Esophagus muscularis mucosa (tissue), 4 donors: ENCODE measurements around the gene SIGLEC8. TPM values are rescaled to one million over a fixed set of nuclear protein-coding genes. Genes with fewer than 3 reads are reported as not detected.

Experiments
- DNase-seq: peaks from one replicate; pipeline ENCODE4 v3.0.0-alpha.2; 2017; ENCODE audit errors: extremely low spot score
- H3K27ac ChIP-seq, 4 donors: fragments of 200-600 bp; sonication (generic); replicated peaks in 1 of 4; 1 replicate in 3 of 4; 2 replicates in 1 of 4; pipeline ENCODE4 v1.5.1; 2016 to 2019; ENCODE audit warnings: mild to moderate bottlenecking in 1 of 4
- H3K27me3 ChIP-seq, 4 donors: fragments of 200-600 bp; sonication (generic); one replicate each; pipeline versions ENCODE4 v1.5.1 to v1.6.0; 2016 to 2019
- H3K36me3 ChIP-seq, 4 donors: fragments of 200-600 bp; sonication (generic); one replicate each; pipeline ENCODE4 v1.5.1; 2016 to 2019
- H3K4me1 ChIP-seq, 4 donors: fragments of 200-600 bp; sonication (generic); one replicate each; pipeline ENCODE4 v1.5.1; 2016 to 2019
- H3K4me3 ChIP-seq, 4 donors: fragments of 200-600 bp; sonication (generic); 1 replicate in 2 of 4; 2 replicates in 2 of 4; pipeline ENCODE4 v1.5.1; 2016 to 2019; ENCODE audit warnings: mild to moderate bottlenecking in 4 of 4, moderate library complexity in 1 of 4
- H3K9me3 ChIP-seq, 4 donors: fragments of 200-600 bp; sonication (generic); 1 replicate in 3 of 4; 2 replicates in 1 of 4; pipeline ENCODE4 v1.5.1; 2016 to 2019
- EP300 ChIP-seq: sonication (generic); formaldehyde crosslinking; IDR thresholded peaks from one replicate; pipeline ENCODE4 v1.6.1; 2017; ENCODE audit warnings: antibody characterized with exemption
- POLR2A ChIP-seq: fragments of 450-650 bp; IDR thresholded peaks from one replicate; pipeline ENCODE4 v1.6.1; 2017; ENCODE audit warnings: antibody characterized with exemption, moderate library complexity, mild to moderate bottlenecking, low read depth
- POLR2AphosphoS5 ChIP-seq, 2 donors: sonication (generic); formaldehyde crosslinking; IDR thresholded peaks; one replicate each; pipeline ENCODE4 v1.6.1; 2017; ENCODE audit warnings: antibody characterized with exemption in 2 of 2
- WGBS: methylation state at CpG from one replicate; pipeline ENCODE4 v1.1.5; 2018; 5-methylcytosine and 5-hydroxymethylcytosine counted together
- intact Hi-C: fragments of 100-400 bp; cut with DNase I; formaldehyde crosslinking; loops from one replicate; pipeline ENCODE4 v1.15.1; 2023
- total RNA-seq, 4 donors: library from RNA; depleted of rRNA; stranded (reverse); fragments of >200 nt; gene quantifications; one replicate each; pipeline versions ENCODE4 v1.1.0 to v1.2.1, GENCODE V29; 2016
- TF ChIP-seq, protein P1 (sequence below), 3 experiments: fragments of 200-600 bp in 2 of 3; fragments of 450-650 bp in 1 of 3; sonication (generic) in 2 of 3; IDR thresholded peaks; one replicate each; pipeline ENCODE4 v1.5.1; 2017 to 2019; ENCODE audit warnings: antibody characterized with exemption in 3 of 3, mild to moderate bottlenecking in 2 of 3, moderate library complexity in 1 of 3

The SIGLEC8 gene
- total RNA-seq, 4 donors from 2014 or later = 0.66 to 1.7 (median 0.86) TPM; not detected in 1

- H3K27me3 ChIP-seq = peaks cover 0 to 66% (median 3%) of the 10 kb centered on the region in 4 donors
- 47% methylated on average over 7 of the region's 8 CpGs for WGBS
Observed at GRCh38 chr19:51461723-51462161, 3.5 kb upstream of the SIGLEC8 start.

DNA sequence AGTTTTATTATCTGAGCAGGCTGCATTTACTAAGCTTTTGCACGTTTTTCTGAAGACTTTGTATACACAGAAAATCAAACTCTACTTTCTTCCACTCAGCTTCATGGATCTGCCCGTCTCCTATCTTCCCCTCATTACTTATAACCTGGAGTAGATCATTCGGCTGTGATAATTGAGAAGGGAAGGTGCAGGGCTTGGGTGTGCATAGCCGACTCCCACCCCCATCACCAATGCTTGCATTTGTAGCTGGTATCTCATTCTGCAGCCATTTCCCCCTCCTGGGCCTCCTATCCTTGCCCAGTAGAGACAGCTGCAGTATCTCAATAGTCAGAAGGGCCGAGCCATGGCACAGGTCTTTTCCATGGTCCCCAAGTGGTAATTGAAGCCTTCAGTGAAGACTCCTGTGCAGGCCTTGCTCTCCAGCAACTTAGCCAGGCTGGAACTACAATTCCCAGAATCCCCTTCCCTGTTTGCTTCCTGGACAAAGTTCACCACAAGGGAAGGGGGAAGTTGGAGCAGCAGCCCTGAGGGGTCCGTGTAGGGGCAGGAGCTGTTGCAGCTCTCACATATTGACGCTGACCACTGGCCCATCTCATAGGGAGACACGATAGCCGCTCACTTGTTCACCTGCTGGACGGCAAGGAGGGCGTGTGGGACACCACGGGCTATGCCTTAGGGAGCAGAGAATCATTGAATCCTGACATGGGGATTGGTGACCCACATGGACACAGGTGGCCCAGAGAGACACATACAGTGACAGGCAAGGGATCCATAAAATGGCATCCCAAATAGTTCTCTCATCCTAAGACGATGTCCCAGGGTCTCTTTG, 2.1 kb upstream of the SIGLEC8 start:
- WGBS = 56% methylated on average over 13 of the region's 13 CpGs
- no peak for TF ChIP-seq POLR2A
- no peak for TF ChIP-seq EP300
- no peak for TF ChIP-seq POLR2AphosphoS5 (IDR thresholded peaks at IDR 0.05)
- TF ChIP-seq, protein P1, sequence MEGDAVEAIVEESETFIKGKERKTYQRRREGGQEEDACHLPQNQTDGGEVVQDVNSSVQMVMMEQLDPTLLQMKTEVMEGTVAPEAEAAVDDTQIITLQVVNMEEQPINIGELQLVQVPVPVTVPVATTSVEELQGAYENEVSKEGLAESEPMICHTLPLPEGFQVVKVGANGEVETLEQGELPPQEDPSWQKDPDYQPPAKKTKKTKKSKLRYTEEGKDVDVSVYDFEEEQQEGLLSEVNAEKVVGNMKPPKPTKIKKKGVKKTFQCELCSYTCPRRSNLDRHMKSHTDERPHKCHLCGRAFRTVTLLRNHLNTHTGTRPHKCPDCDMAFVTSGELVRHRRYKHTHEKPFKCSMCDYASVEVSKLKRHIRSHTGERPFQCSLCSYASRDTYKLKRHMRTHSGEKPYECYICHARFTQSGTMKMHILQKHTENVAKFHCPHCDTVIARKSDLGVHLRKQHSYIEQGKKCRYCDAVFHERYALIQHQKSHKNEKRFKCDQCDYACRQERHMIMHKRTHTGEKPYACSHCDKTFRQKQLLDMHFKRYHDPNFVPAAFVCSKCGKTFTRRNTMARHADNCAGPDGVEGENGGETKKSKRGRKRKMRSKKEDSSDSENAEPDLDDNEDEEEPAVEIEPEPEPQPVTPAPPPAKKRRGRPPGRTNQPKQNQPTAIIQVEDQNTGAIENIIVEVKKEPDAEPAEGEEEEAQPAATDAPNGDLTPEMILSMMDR (IDR thresholded peaks at IDR 0.05) = no peak
- H3K27me3 ChIP-seq = peaks cover 0 to 67% (median 3%) of the 10 kb centered on the region in 4 donors
- H3K27ac ChIP-seq = no peak overlapping the region
- H3K9me3 ChIP-seq = no peaks in the 10 kb centered on the region
- no peak for DNase-seq
- intact Hi-C loops = no loop called here
- H3K4me1 ChIP-seq = no peaks in the 10 kb centered on the region
- peak overlapping the region in 1 of 4 donors; percentile 30 for H3K4me3 ChIP-seq
- no peaks in the 10 kb centered on the region for H3K36me3 ChIP-seq

More at GRCh38 chr19:51461723-51462161, 3.5 kb upstream of the SIGLEC8 start:
- no peaks in the 10 kb centered on the region for H3K36me3 ChIP-seq
- H3K4me1 ChIP-seq = no peaks in the 10 kb centered on the region
- H3K4me3 ChIP-seq = no peak overlapping the region
- H3K9me3 ChIP-seq = no peaks in the 10 kb centered on the region
- H3K27ac ChIP-seq = no peak overlapping the region
- intact Hi-C loops = no loop called here
- TF ChIP-seq POLR2A (no peak), POLR2AphosphoS5 (IDR thresholded peaks at IDR 0.05) (no peak), EP300 (no peak)
- no peak for DNase-seq

DNA sequence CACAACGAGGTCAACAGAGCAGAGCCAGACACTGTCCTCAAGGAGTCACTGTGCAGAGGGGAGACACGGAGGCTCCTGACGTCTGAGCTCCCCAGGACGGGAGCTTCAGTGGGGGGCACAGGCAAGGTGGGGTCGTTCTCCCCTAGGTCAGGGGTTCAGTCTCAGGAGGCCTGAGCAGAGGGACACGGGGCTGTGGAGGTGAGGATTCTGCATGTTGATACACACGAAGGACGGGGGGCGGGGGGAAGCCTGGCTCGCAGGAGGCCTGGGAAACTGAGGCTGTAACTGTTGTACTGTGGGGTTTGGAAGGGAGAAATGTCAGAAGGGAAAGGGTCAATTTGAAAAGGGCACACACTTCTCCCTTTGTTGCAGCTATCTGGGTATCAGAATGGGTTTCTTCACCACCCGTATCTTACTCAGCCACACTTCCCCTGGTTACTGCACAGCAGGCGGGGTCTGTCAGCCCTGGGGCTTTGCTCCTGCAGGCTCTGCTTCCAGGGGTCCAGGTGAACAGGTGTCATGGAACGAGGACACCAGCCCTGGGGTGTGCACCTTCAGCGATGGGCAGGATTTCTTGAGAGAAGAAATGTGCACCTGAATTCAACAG, 748 bp upstream of the SIGLEC8 start:
- peaks cover 0 to 77% (median 3%) of the 10 kb centered on the region in 4 donors for H3K27me3 ChIP-seq
- 75% methylated on average over 13 of the region's 14 CpGs for WGBS
- intact Hi-C loops = no loop called here

DNA sequence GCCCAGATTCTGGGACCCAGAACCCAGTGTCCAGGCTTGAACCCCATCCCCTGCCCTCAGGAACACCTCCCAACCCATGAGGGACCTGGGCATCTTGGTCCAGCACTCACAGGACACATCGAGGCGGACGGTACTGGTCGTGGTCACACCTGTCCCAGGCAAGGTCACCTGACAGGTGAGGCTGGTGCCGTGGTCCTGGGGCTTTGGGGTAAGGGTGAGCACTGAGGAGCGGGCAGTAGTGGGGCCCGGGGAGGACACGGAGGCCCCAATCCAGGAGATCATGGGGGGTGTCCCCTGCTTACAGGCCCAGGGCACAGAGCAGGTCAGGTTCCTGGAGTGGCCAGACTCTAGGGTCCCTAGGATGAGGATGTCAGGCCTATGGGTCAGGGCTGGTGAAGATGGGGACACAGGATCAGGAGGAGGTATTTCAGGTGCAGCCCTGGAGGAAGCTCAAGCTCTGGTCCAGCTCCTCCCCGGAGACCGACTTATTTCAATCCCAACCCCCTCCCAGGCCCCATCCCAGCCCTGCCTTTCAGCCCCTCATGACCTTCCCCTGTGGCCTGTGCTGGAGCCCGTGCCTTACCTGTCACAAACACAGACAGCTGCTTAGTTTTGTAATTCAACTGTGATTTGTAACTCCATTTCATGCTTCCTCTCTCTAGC, 772 bp downstream of the SIGLEC8 start:
- 72% methylated on average over 11 of the region's 11 CpGs for WGBS
- TF ChIP-seq, protein P1 (IDR thresholded peaks at IDR 0.05) = no peak
- no peak for TF ChIP-seq POLR2AphosphoS5 (IDR thresholded peaks at IDR 0.05)
- TF ChIP-seq EP300 = no peak
- no peak for TF ChIP-seq POLR2A
- no peak for DNase-seq
- intact Hi-C loops = no loop called here
- Histone ChIP-seq H3K27ac (no peak overlapping the region), H3K36me3 (no peaks in the 10 kb centered on the region), H3K4me1 (no peaks in the 10 kb centered on the region), H3K27me3 (peaks cover 0 to 84% (median 3%) of the 10 kb centered on the region in 4 donors), H3K4me3 (no peak overlapping the region), H3K9me3 (no peaks in the 10 kb centered on the region)

More for the DNA sequence above, 748 bp upstream of the SIGLEC8 start:
- H3K9me3 ChIP-seq = no peaks in the 10 kb centered on the region
- no peaks in the 10 kb centered on the region for H3K36me3 ChIP-seq
- TF ChIP-seq POLR2AphosphoS5 (IDR thresholded peaks at IDR 0.05) (no peak), POLR2A (no peak), EP300 (no peak)
- TF ChIP-seq, protein P1 (IDR thresholded peaks at IDR 0.05) = no peak
- H3K4me3 ChIP-seq = no peak overlapping the region
- H3K4me1 ChIP-seq = no peaks in the 10 kb centered on the region
- no peak for DNase-seq
- H3K27ac ChIP-seq = no peak overlapping the region
